ENCODE results near the gene PRLR. TPM values are rescaled to one million over a fixed set of nuclear protein-coding genes. Genes with fewer than 3 reads are reported as not detected.
A peak's percentile ranks its signal among the peaks of the same experiment; 100 is the strongest.
"Not testable (repeated sequence)": the region's sequence is repeated elsewhere in the genome, so short reads cannot be mapped to it uniquely, and the experiment has no call there.

PRLR gene
- total and polyA plus RNA-seq, 4 donors = 1.4 to 13.7 (median 3.9) TPM

DNA sequence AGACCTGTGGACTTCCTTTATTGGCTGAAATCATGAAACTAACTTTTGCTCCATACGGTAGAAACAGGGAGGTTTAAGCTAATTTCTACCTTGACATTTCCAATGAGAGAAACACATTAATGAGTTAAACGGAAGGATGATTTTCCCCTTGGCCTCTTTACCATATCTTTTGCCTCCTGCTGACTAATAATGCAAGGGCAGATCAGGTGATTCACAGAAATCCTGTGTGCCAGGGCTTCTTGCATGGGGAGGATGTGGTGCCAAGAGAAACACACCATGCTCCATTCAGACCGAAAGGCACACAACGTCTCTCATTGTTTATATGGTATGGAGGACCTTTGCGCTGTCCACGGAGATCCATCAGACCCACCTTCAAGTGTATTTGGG, 17.4 kb upstream of the PRLR start:
- WGBS (ENCODE audit: insufficient coverage) = no CpG with 5 or more reads among the region's 6 CpGs

DNA sequence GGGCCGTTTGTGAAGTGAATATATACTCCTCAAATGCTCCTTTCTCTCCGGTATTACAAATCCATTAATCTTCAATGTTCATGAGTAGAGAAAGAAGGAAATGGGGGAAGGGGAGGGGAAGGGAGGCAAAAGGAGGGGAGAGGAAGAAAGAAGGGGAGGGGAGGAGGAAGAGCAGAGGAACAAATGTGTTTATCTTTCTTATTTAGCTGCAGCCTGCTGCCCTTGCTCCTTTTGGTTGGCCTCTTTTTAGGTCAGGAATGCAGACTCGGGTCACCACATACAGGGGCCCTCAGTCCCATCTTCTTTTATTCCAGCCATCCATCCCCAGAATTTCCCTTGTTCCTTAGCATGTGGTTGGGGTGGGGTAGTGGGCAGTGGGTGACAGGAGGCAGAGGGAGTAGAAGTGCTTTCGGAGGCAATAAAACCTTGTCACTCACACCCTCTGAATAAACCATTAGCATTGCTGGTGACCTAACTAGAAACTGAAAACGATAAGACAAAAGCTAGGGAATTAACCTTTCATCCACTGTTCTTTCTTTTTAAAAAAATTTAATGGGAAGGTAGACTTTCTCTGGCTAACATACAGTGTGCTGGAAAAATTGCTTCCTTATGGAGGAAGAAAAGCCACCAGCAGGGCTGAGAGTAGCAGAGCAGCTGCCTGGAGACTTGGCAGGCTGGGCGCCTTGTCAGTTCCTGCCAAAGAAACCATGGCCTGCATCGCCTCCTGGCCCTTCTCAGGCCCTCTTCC, 16.8 kb upstream of the PRLR start:
- peaks cover 11% of the 10 kb centered on the region for H3K4me1 ChIP-seq (ENCODE audit: control insufficient read depth, insufficient read depth, low read length)
- H3K9me3 ChIP-seq (ENCODE audit: control insufficient read depth, insufficient read depth, low read length) = no peaks in the 10 kb centered on the region
- no peak overlapping the region for H3K4me3 ChIP-seq (ENCODE audit: low read depth, low read length)
- peak in 3 of 6 donors; percentile 54 to 91 (median 60) for DNase-seq (ENCODE audit: low read depth in 4 of 6, low spot score in 6 of 6)
- 44% methylated on average over 1 of the region's 7 CpGs for WGBS (ENCODE audit: insufficient coverage)
- H3K27me3 ChIP-seq (ENCODE audit: control insufficient read depth, insufficient read depth, low read length) = peaks cover 2% of the 10 kb centered on the region
- H3K27ac ChIP-seq (ENCODE audit: low read depth, low read length) = peak overlapping the region; percentile 26
- H3K36me3 ChIP-seq (ENCODE audit: control insufficient read depth, insufficient read depth, low read length) = no peaks in the 10 kb centered on the region

More for the DNA sequence above, 17.4 kb upstream of the PRLR start:
- no peaks in the 10 kb centered on the region for H3K36me3 ChIP-seq (ENCODE audit: control insufficient read depth, insufficient read depth, low read length)
- DNase-seq (ENCODE audit: low read depth in 4 of 6, low spot score in 6 of 6) = no peak
- H3K27ac ChIP-seq (ENCODE audit: low read depth, low read length) = peak overlapping the region; percentile 17
- H3K9me3 ChIP-seq (ENCODE audit: control insufficient read depth, insufficient read depth, low read length) = no peaks in the 10 kb centered on the region
- peaks cover 11% of the 10 kb centered on the region for H3K4me1 ChIP-seq (ENCODE audit: control insufficient read depth, insufficient read depth, low read length)
- no peak overlapping the region for H3K4me3 ChIP-seq (ENCODE audit: low read depth, low read length)
- no peaks in the 10 kb centered on the region for H3K27me3 ChIP-seq (ENCODE audit: control insufficient read depth, insufficient read depth, low read length)

DNA sequence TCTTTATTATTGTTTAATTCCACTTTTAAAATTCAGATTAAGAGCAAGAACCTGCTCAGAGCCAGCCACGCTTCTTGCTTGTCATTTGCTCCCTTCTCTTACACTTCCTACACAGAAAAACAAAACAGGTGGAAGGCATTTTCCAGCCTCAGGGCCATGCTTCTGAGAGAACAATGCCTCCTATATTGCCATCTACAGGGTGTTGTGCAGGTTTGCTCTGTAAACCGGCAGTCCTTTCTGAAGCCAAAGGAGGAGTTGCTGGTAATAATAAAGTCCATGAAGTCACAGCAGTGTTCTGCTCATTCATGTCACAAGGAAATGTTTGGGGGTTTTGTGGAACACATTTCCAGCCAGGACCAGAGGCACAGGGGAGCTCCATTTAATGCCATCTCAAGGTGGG, 16.1 kb upstream of the PRLR start:
- whole genome bisulfite sequencing (ENCODE audit: insufficient coverage) = 100% methylated on average over 1 of the region's 2 CpGs
- Histone ChIP-seq H3K4me3 (ENCODE audit: low read depth, low read length) (no peak overlapping the region), H3K4me1 (ENCODE audit: control insufficient read depth, insufficient read depth, low read length) (peaks cover 11% of the 10 kb centered on the region), H3K9me3 (ENCODE audit: control insufficient read depth, insufficient read depth, low read length) (no peaks in the 10 kb centered on the region), H3K36me3 (ENCODE audit: control insufficient read depth, insufficient read depth, low read length) (no peaks in the 10 kb centered on the region), H3K27ac (ENCODE audit: low read depth, low read length) (no peak overlapping the region), H3K27me3 (ENCODE audit: control insufficient read depth, insufficient read depth, low read length) (peaks cover 2% of the 10 kb centered on the region)
- peak in 1 of 6 donors; percentile 63 for DNase-seq (ENCODE audit: low read depth in 4 of 6, low spot score in 6 of 6)

DNA sequence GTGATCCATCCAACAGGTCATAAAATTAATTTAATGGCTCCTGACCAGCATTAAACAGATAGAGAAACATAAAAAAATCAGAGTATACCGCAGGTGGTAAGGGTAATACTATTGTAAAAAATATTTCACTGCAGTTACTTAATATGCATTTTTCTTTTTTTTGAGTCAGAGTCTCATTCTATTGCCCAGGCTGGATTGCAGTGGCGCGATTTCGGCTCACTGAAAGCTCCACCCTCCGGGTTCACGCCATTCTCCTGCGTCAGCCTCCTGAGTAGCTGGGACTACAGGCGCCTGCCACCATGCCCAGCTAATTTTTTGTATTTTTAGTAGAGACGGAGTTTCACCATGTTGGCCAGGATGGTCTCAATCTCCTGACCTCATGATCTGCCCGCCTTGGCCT, 15.1 kb upstream of the PRLR start:
- not testable (repeated sequence) for H3K27ac ChIP-seq (ENCODE audit: low read depth, low read length); DNase-seq (ENCODE audit: low read depth in 4 of 6, low spot score in 6 of 6); H3K4me3 ChIP-seq (ENCODE audit: low read depth, low read length); H3K27me3 ChIP-seq (ENCODE audit: control insufficient read depth, insufficient read depth, low read length); H3K36me3 ChIP-seq (ENCODE audit: control insufficient read depth, insufficient read depth, low read length); H3K9me3 ChIP-seq (ENCODE audit: control insufficient read depth, insufficient read depth, low read length)
- 100% methylated on average over 7 of the region's 10 CpGs for WGBS (ENCODE audit: insufficient coverage)
- H3K4me1 ChIP-seq (ENCODE audit: control insufficient read depth, insufficient read depth, low read length) = peaks cover 11% of the 10 kb centered on the region

DNA sequence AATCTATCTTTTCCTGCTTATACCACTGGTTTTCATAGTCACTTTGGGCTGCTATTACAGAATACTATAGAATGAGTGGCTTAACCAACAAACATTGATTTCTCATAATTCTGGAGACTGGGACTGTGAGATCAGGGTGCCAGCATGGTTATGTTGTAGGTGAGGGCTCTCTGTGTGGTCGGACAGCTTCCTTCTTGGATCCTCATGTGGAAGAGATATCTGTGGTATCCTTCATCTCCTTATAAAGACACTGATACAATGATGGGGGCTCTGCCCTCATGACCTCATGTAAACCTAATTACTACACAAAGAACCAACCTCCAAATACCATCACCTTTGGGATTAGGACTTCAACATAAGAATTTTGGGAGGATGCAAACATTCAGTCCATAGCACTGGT, 13.9 kb upstream of the PRLR start:
- WGBS (ENCODE audit: insufficient coverage) = no CpG with 5 or more reads among the region's 1 CpG
- Histone ChIP-seq H3K27me3 (ENCODE audit: control insufficient read depth, insufficient read depth, low read length) (peaks cover 2% of the 10 kb centered on the region), H3K4me1 (ENCODE audit: control insufficient read depth, insufficient read depth, low read length) (peaks cover 11% of the 10 kb centered on the region), H3K9me3 (ENCODE audit: control insufficient read depth, insufficient read depth, low read length) (no peaks in the 10 kb centered on the region), H3K4me3 (ENCODE audit: low read depth, low read length) (no peak overlapping the region), H3K27ac (ENCODE audit: low read depth, low read length) (no peak overlapping the region), H3K36me3 (ENCODE audit: control insufficient read depth, insufficient read depth, low read length) (no peaks in the 10 kb centered on the region)
- no peak for DNase-seq (ENCODE audit: low read depth in 4 of 6, low spot score in 6 of 6)

DNA sequence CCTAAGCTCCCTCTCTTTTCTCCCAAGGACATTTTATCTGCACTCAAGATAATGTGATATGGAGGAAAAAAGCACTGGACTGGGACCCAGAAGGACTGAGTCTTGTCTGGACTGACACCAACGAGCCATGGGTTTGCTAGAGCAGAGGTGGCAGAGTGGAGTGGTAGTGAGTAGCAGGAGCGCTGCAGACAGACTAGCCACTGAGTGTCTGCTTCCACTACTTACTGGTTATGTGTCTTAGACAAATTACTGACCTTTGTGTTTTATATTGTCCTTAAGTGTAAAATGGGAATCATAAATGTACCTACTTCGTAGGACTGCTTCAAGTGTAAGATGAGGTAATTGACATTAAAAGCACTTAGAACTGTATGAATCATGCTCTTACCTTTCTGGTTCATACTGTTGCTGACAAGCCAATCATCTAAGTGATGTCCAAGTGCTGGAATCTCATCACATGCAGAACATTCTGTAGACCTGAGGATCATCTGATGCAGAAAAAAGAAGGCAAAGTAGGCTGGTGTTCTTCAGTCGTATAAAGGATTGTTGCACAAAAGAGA, 12.5 kb upstream of the PRLR start:
- WGBS (ENCODE audit: insufficient coverage) = 94% methylated on average over 3 of the region's 4 CpGs
- Histone ChIP-seq H3K27ac (ENCODE audit: low read depth, low read length) (no peak overlapping the region), H3K4me3 (ENCODE audit: low read depth, low read length) (no peak overlapping the region)

DNA sequence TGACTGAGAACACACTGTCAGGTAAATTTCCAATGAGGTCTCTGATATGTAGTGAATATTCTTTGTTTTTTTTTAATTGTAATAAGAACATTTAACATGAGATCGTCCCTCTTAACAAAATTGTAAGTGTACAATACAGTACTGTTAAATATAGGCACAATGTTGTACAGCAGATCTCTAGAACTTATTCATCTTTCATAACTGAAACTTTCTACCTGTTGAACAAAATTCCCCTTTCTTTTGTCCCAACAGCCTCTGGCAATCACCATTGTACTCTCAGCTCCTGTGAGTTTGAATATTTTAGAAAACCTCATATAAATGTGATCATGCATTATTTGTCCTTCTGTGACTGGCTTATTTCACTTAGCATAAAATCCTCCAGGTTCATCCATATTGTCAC, 10.6 kb upstream of the PRLR start:
- no peaks in the 10 kb centered on the region for H3K4me1 ChIP-seq (ENCODE audit: control insufficient read depth, insufficient read depth, low read length)
- DNase-seq (ENCODE audit: low read depth in 4 of 6, low spot score in 6 of 6) = no peak
- WGBS (ENCODE audit: insufficient coverage) = no CpG with 5 or more reads among the region's 1 CpG
- no peaks in the 10 kb centered on the region for H3K9me3 ChIP-seq (ENCODE audit: control insufficient read depth, insufficient read depth, low read length)
- no peak overlapping the region for H3K27ac ChIP-seq (ENCODE audit: low read depth, low read length)
- no peak overlapping the region for H3K4me3 ChIP-seq (ENCODE audit: low read depth, low read length)
- no peaks in the 10 kb centered on the region for H3K36me3 ChIP-seq (ENCODE audit: control insufficient read depth, insufficient read depth, low read length)
- H3K27me3 ChIP-seq (ENCODE audit: control insufficient read depth, insufficient read depth, low read length) = peaks cover 2% of the 10 kb centered on the region

More for the DNA sequence above, 12.5 kb upstream of the PRLR start:
- no peak for DNase-seq (ENCODE audit: low read depth in 4 of 6, low spot score in 6 of 6)
- Histone ChIP-seq H3K4me1 (ENCODE audit: control insufficient read depth, insufficient read depth, low read length) (peaks cover 11% of the 10 kb centered on the region), H3K9me3 (ENCODE audit: control insufficient read depth, insufficient read depth, low read length) (no peaks in the 10 kb centered on the region), H3K36me3 (ENCODE audit: control insufficient read depth, insufficient read depth, low read length) (no peaks in the 10 kb centered on the region), H3K27me3 (ENCODE audit: control insufficient read depth, insufficient read depth, low read length) (peaks cover 2% of the 10 kb centered on the region)

DNA sequence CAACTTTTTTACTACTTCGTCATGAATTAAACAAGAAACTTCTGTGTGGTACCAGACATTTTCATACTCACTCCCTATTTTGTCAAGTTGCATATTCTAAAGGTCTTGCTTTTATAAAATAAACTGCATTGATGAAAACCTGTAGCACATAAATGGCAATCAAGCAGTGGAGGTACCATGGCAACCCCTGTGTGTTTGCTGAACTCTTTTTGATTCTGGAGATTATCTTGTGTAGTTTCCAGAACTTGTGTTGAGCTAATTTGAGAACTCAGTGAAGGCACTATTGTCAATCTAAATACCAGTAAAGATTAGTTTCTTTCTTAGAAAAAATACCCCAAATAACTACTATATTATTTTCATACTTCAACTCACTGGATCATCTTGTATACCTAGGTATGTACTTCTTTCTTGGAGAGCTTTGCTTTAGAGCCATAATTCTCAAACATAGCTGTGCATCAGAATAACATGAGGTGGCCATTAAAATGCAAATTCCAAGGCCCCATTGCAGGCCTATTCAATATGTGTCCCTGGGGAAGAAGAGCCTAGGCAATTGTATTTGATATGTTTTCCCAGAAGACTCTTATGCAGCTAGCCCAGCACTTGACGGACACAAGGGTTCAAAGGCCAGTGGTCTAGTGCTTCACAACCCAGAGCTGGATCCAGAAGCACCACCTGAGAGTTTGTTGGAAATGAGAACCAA, 9.8 kb upstream of the PRLR start:
- no peak for DNase-seq (ENCODE audit: low read depth in 4 of 6, low spot score in 6 of 6)
- WGBS (ENCODE audit: insufficient coverage) = 38% methylated on average over 1 of the region's 2 CpGs

DNA sequence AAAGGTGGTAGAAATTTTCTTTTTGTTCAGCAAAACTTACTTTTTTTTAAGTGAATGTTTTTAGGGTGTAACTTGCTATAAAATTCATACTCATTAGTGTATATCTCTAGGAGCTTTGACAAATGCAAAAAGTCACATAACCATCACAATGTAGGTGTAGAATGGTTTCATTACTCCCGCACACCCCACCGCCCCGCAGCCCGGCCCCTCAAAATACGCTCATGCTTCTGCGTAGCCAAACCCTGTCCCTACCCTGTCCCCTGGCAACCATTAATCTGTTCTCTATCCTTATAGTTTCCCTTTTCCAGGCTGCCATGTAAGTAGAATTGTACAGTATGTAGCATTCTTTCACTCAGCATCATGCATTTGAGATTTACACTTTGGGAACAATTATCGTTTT, 9.2 kb upstream of the PRLR start:
- no peak for DNase-seq (ENCODE audit: low read depth in 4 of 6, low spot score in 6 of 6)
- Histone ChIP-seq H3K27me3 (ENCODE audit: control insufficient read depth, insufficient read depth, low read length) (peaks cover 2% of the 10 kb centered on the region), H3K4me3 (ENCODE audit: low read depth, low read length) (no peak overlapping the region), H3K4me1 (ENCODE audit: control insufficient read depth, insufficient read depth, low read length) (no peaks in the 10 kb centered on the region), H3K36me3 (ENCODE audit: control insufficient read depth, insufficient read depth, low read length) (no peaks in the 10 kb centered on the region), H3K9me3 (ENCODE audit: control insufficient read depth, insufficient read depth, low read length) (no peaks in the 10 kb centered on the region), H3K27ac (ENCODE audit: low read depth, low read length) (no peak overlapping the region)
- no CpG with 5 or more reads among the region's 7 CpGs for WGBS (ENCODE audit: insufficient coverage)

More for the DNA sequence above, 9.8 kb upstream of the PRLR start:
- no peaks in the 10 kb centered on the region for H3K36me3 ChIP-seq (ENCODE audit: control insufficient read depth, insufficient read depth, low read length)
- H3K4me3 ChIP-seq (ENCODE audit: low read depth, low read length) = no peak overlapping the region
- H3K27ac ChIP-seq (ENCODE audit: low read depth, low read length) = no peak overlapping the region
- H3K27me3 ChIP-seq (ENCODE audit: control insufficient read depth, insufficient read depth, low read length) = peaks cover 2% of the 10 kb centered on the region
- no peaks in the 10 kb centered on the region for H3K4me1 ChIP-seq (ENCODE audit: control insufficient read depth, insufficient read depth, low read length)
- no peaks in the 10 kb centered on the region for H3K9me3 ChIP-seq (ENCODE audit: control insufficient read depth, insufficient read depth, low read length)
